Esophagus (tissue), 2 donors: Measurements from ENCODE around the gene KERA. TPM values are rescaled to one million over a fixed set of nuclear protein-coding genes. Genes with fewer than 3 reads are reported as not detected.

ENCODE experiments used
- H3K27ac ChIP-seq, 2 donors: one replicate each; pipeline ENCODE4 v1.5.1; 2013; ENCODE audit warnings: low read depth in 2 of 2, mild to moderate bottlenecking in 2 of 2, inconsistent platforms in 1 of 2, low read length in 1 of 2, moderate library complexity in 1 of 2
- H3K27me3 ChIP-seq, 2 donors: one replicate each; pipeline ENCODE4 v1.6.1; 2013; ENCODE audit warnings: low read length in 2 of 2, control low read depth in 1 of 2, mild to moderate bottlenecking in 1 of 2; ENCODE audit not compliant: insufficient read depth in 2 of 2, control insufficient read depth in 1 of 2
- H3K36me3 ChIP-seq, 2 donors: one replicate each; pipeline ENCODE4 v1.6.1; 2013; ENCODE audit warnings: low read length in 1 of 2; ENCODE audit not compliant: control insufficient read depth in 2 of 2, insufficient read depth in 2 of 2
- H3K4me1 ChIP-seq, 2 donors: one replicate each; pipeline ENCODE4 v1.6.1; 2013; ENCODE audit warnings: low read length in 1 of 2; ENCODE audit not compliant: control insufficient read depth in 2 of 2, insufficient read depth in 2 of 2
- H3K4me3 ChIP-seq, 2 donors: one replicate each; pipeline ENCODE4 v1.5.1; 2013; ENCODE audit warnings: low read length in 2 of 2, mild to moderate bottlenecking in 2 of 2, low read depth in 1 of 2, moderate library complexity in 1 of 2
- H3K9me3 ChIP-seq, 2 donors: one replicate each; pipeline ENCODE4 v1.6.1; 2013; ENCODE audit warnings: mild to moderate bottlenecking in 2 of 2, low read depth in 1 of 2, low read length in 1 of 2, moderate library complexity in 1 of 2; ENCODE audit not compliant: control insufficient read depth in 2 of 2, insufficient read depth in 1 of 2
- WGBS, 2 donors: extraction: QIAGEN DNeasy Blood & Tissue Kit; methylation state at CpG; one replicate each; pipeline ENCODE4 v1.1.7; 2013; 5-methylcytosine and 5-hydroxymethylcytosine counted together
- polyA plus RNA-seq, 2 donors: library from polyadenylated mRNA; stranded (reverse); fragments of 200-250 nt; gene quantifications; one replicate each; pipeline ENCODE4 v1.2.3, GENCODE V29; 2013
- donor health status: healthy with polysubstance abuse.
- donor health status: Bipolar disorder and iron deficiency.

The KERA gene
- polyA plus RNA-seq, 2 donors = not detected

DNA sequence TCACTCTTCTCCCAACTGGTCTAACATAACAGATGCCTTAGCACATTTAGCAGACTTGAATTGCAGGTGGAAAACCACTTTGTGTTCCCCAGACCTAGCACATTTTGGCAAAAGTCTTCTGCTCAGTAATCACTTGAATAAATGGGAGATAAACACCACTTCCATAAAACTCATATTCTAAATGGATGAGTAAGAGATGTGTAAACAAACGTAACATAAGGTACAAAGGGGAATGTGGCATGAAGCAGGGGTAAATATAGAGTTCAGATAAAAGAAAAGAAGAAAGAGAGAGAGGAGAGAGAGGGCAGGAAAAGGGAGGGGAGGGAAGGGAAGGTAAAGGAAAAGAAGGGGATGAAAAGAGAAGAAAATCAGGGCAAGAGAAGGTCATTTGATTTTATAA lies 17.0 kb upstream of the KERA start:
- Histone ChIP-seq H3K27ac (no peak overlapping the region), H3K27me3 (no peaks in the 10 kb centered on the region), H3K4me1 (no peaks in the 10 kb centered on the region), H3K9me3 (no peaks in the 10 kb centered on the region), H3K36me3 (no peaks in the 10 kb centered on the region), H3K4me3 (no peak overlapping the region)
- 50% methylated on average over 1 of the region's 1 CpG for whole genome bisulfite sequencing, 2 donors

DNA sequence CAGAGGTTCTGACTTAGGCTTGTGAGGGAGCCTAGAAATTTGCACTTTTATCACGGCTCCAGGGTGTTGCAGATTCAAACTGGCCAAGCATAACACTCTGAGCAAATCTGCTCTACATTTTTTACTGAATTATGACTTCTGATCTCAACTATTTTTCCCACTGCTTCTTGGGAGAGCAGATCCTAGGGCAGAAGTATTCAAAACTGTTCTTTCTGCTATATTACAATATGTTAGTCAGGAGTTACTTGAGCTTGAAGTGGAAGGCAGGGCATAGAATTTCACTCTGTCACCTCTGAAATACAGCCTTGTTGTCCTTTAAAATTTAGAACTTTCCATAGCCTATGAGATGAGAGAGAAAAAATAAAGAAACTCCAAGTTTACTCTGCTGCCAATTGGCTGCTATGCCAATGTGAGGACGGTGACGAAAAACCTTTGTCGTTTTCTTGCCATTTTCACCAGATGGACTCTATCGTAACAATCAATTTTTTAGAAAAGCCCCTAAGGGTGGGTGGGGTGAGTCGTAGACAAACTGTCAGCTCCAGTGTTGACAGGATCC lies 16.4 kb upstream of the KERA start:
- Histone ChIP-seq H3K4me1 (no peaks in the 10 kb centered on the region), H3K36me3 (no peaks in the 10 kb centered on the region), H3K4me3 (no peak overlapping the region), H3K27ac (no peak overlapping the region), H3K27me3 (no peaks in the 10 kb centered on the region), H3K9me3 (no peaks in the 10 kb centered on the region)
- WGBS, 2 donors = 66 to 72% methylated on average over 6 of the region's 6 CpGs

DNA sequence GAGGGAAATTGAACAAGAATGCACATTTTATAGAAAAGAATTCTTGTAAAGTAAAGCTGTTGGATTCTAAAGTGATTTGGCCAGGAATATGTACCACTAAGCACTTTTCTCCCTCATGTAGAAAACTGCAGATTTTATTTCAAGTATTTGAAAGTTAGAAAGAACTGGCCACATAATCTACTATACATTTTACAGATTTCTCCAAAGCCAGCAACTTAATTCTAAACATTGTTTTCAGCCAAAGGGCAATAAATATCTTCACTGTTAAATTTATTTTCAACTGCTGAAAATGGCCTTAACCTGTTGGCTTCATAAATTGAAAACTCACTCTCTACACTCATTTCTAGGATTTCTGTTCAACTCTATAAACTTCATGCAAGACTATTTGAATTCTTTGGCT lies 15.6 kb upstream of the KERA start:
- no peak overlapping the region for H3K27ac ChIP-seq
- H3K36me3 ChIP-seq = no peaks in the 10 kb centered on the region
- H3K27me3 ChIP-seq = no peaks in the 10 kb centered on the region
- no peaks in the 10 kb centered on the region for H3K4me1 ChIP-seq
- no peak overlapping the region for H3K4me3 ChIP-seq
- no peaks in the 10 kb centered on the region for H3K9me3 ChIP-seq

DNA sequence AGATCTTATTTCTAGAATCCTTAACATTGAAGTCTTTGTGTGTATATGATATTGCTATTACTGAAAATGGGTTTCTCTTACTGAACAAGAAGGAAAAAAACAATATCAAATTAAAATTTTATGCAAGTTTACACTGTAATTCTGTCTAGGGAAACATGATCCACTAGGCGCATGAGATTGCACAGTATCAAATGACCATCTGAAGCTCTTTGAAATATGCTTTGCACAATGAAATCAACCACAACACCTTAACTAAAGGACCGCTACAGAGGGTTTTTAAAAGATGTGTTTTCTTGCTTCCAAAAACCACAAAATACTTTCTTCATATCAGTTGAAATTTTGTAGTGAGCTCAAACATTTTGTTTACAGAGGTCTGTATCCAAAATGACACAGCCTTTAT lies 15.1 kb upstream of the KERA start:
- no peaks in the 10 kb centered on the region for H3K36me3 ChIP-seq
- H3K4me3 ChIP-seq = no peak overlapping the region
- no peaks in the 10 kb centered on the region for H3K9me3 ChIP-seq
- 85 to 92% methylated on average over 2 of the region's 2 CpGs for WGBS, 2 donors
- H3K27ac ChIP-seq = no peak overlapping the region
- H3K4me1 ChIP-seq = no peaks in the 10 kb centered on the region
- no peaks in the 10 kb centered on the region for H3K27me3 ChIP-seq

DNA sequence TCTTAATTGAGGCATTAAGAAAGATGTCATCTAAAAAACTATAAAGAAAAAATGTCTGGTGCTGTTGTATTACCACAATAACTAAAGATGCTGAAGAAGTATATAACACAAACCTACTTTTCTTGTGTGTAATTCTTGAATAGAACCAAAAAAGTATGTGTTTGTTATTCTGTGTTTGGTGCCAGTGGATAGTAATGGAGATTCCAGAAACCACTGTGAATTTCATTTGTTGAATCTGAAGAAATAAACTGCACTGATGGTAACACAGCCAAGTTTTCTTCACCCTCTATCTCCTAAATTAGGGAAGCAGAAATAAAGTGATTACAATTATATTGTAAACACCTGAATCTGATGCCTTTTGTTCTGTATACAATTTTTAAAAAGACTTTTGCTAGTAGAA lies 13.1 kb upstream of the KERA start:
- Histone ChIP-seq H3K4me3 (no peak overlapping the region), H3K9me3 (no peaks in the 10 kb centered on the region), H3K4me1 (no peaks in the 10 kb centered on the region), H3K27ac (no peak overlapping the region), H3K36me3 (no peaks in the 10 kb centered on the region), H3K27me3 (no peaks in the 10 kb centered on the region)

DNA sequence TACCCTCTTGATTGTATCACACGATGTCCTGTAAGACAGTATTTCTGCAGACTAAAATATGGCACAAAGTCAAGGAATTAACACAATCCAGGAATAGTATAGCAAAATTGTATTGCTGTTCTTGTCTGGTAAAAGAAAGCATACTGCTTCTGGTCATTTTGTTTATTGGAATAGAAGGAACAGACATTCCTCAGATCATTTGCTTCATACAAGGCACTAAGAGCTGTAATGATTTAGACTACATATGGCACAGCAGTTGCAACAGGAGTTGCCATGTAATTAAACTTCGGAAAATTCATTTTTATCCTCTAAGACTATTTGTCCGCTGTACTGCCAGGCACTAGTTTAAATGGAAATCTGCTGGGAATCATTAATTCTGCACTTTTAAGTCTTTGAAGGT lies 7.6 kb upstream of the KERA start:
- H3K36me3 ChIP-seq = no peaks in the 10 kb centered on the region
- WGBS, 2 donors = 73 to 87% methylated on average over 3 of the region's 3 CpGs
- no peaks in the 10 kb centered on the region for H3K4me1 ChIP-seq
- no peak overlapping the region for H3K4me3 ChIP-seq
- H3K27ac ChIP-seq = no peak overlapping the region
- H3K9me3 ChIP-seq = no peaks in the 10 kb centered on the region
- no peaks in the 10 kb centered on the region for H3K27me3 ChIP-seq

DNA sequence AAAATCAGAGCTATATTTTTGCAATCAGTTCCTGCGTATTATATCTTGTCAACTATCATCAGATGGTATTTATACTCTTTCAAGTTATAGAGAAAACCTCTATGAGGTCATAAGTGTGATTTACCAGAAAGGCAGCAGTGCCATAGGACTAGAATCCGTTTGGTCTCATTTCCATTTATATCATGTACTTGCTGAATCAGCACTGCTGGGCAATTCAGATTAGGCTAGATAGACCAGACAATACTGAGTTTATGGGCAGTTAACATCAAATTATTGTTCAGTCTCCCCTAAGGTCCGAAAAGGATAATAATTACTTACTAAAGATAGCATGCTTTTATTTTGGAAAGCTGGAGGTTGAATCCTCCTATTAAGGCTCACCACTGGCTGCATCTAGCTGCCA lies 6.8 kb upstream of the KERA start:
- Histone ChIP-seq H3K4me1 (no peaks in the 10 kb centered on the region), H3K36me3 (no peaks in the 10 kb centered on the region), H3K27ac (no peak overlapping the region), H3K9me3 (no peaks in the 10 kb centered on the region), H3K27me3 (no peaks in the 10 kb centered on the region), H3K4me3 (no peak overlapping the region)
- 82 to 87% methylated on average over 3 of the region's 3 CpGs for WGBS, 2 donors

DNA sequence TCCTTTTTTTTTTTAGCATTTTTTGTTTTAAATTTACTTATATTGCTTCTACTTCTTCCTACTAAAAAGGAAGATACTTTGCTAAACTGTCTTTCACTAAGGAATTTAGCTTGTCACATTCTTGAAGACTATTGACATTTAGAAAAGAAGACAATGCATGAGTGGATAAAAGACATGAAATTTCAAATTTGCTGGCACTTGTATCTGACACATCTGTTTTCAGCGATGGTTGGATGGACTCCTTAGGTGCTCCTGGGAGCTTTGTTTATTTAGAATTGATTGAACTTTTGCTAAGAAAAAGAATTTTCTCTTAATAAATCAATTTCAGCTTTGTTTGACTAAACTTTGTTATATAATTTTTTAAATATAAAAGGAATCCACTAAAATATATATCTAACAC lies 3.3 kb upstream of the KERA start:
- Histone ChIP-seq H3K27me3 (no peaks in the 10 kb centered on the region), H3K36me3 (no peaks in the 10 kb centered on the region), H3K4me3 (no peak overlapping the region), H3K9me3 (no peaks in the 10 kb centered on the region), H3K27ac (no peak overlapping the region), H3K4me1 (no peaks in the 10 kb centered on the region)
- 59 to 80% methylated on average over 1 of the region's 1 CpG for WGBS, 2 donors

DNA sequence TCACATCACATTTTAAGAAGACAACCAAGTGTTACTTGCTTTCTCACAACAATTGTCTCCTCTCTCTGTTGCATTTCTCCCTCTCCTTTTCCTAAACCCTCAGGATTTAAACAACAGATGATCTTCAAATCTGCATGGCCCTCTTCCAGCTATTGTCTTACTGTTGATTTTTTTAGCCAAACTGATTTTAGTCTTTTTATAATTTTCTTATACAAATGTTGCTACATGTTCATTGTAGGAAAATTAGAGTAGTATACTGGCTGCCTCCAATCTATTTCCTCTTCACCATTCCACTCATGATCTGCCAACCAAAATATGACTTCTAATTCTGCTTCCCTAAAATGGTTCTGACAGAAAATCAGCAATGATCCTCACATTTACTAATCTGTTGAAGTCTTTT lies 1.4 kb upstream of the KERA start:
- no peaks in the 10 kb centered on the region for H3K36me3 ChIP-seq
- H3K27ac ChIP-seq = no peak overlapping the region
- H3K4me1 ChIP-seq = no peaks in the 10 kb centered on the region
- no peaks in the 10 kb centered on the region for H3K27me3 ChIP-seq
- H3K4me3 ChIP-seq = no peak overlapping the region
- no peaks in the 10 kb centered on the region for H3K9me3 ChIP-seq

DNA sequence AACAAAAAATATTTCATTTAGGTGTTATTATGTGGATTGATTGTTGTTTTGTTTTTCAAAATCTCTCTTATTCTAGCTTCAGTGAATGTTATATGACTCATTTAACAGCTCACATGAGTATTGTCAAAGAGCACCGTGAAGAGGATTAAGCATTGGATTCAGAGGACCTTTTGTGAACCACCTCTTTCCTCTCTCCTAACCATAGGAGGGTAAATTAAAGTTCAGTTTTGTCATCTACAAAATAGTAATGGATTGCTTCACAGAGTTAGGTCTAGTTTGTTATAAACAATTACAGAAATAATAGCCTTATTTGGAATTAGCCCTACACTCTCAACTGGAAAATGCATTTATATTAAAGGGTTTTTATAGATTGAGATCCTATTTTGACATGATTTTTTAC lies 962 bp upstream of the KERA start:
- H3K9me3 ChIP-seq = no peaks in the 10 kb centered on the region
- no peaks in the 10 kb centered on the region for H3K27me3 ChIP-seq
- no peaks in the 10 kb centered on the region for H3K36me3 ChIP-seq
- no peak overlapping the region for H3K27ac ChIP-seq
- WGBS, 2 donors = 38 to 56% methylated on average over 1 of the region's 1 CpG
- no peaks in the 10 kb centered on the region for H3K4me1 ChIP-seq
- no peak overlapping the region for H3K4me3 ChIP-seq
